ENCODE results near the gene PLCXD1. TPM values are rescaled to one million over a fixed set of nuclear protein-coding genes. Genes with fewer than 3 reads are reported as not detected.

PLCXD1 gene
- total and polyA plus RNA-seq, 9 of the 15 experiments (the other 6 are each of a cell fraction or from before 2014, with no cell fraction given) = 6.0 to 60.2 (median 39.5) TPM

DNA sequence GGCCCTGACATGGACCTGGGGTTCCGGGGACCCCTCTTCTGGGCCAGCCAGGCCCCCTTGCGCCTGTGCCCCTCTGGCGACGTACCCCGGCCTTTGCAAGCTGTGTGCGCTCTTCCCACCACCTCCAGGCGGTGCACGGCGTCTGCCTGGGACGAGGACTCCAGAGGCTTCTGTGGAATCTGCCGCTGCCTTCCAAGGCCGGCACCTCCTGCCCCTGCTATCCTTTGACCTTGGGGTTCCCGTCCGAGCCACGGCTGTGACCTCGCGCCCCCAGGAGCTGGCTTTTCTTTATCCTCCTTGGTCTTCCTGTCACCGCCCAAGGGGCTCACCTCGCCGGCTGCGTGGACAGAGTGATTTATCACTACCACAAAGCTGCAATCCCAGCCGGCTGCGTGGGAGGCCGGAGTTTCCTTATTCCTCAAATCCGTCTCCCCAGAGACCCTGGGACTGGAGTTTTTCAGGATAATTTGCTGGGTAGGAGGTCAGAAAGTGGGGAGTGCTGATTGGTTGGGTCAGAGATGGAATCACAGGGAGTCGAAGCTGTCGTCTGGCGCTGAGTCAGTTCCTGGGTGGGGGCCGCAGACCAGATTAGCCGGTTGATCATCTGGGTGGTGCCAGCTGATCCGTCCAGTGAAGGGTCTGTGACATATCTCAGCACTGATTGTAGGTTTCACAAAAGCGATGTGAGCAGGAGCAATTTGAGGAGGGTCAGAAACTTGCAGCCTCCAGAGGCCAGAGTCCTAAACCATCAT lies 19.8 kb upstream of the PLCXD1 start (continued):
- no peak for TF ChIP-seq RBFOX2 (IDR thresholded peaks at IDR 0.05; ENCODE audit: low read depth, low read length)
- no peak for TF ChIP-seq SRSF3 (IDR thresholded peaks at IDR 0.05; ENCODE audit: insufficient read depth, low read length)
- no peak for TF ChIP-seq SETDB1 (IDR thresholded peaks at IDR 0.05; ENCODE audit: low read length)
- no peak for TF ChIP-seq HLTF (IDR thresholded peaks at IDR 0.05)
- peak; percentile 79 to 81 for TF ChIP-seq KDM1A (IDR thresholded peaks at IDR 0.05)
- TF ChIP-seq ESRRA (IDR thresholded peaks at IDR 0.05; ENCODE audit: borderline replicate concordance, low read depth) = peak; percentile 69
- no peak for TF ChIP-seq ARID2 (IDR thresholded peaks at IDR 0.05)
- TF ChIP-seq CCAR2 (IDR thresholded peaks at IDR 0.05; ENCODE audit: low read depth, low read length) = no peak
- peak; percentile 22; the same call in 1 of the 2 replicates for TF ChIP-seq CBFA2T2 (conservative IDR thresholded peaks at IDR 0.05)
- no peak for TF ChIP-seq NR2C1 (IDR thresholded peaks at IDR 0.05)
- TF ChIP-seq NR2C1 (tag; IDR thresholded peaks at IDR 0.05) = peak; percentile 53

DNA sequence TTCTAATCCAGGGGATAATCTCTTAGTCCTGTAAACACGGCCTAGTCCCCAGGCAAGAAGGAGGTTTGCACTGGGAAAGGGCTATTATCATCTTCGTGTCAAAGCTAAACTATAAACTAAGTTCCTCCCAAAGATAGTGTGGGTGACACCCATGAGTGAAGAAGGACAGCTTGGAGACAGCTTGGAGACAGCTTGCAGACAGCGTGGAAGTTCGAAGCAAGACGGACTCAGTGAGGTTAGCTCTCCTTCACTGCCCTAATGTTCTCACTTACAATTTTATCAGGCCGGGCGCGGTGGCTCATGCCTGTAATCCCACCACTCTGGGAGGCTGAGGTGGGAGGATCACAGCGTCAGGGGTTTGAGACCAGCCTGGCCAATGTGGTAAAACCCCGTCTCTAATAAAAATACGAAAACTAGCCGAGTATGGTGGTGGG lies 19.2 kb upstream of the PLCXD1 start:
- no peak overlapping the region for H3K4me3 ChIP-seq
- TF ChIP-seq, protein P1, sequence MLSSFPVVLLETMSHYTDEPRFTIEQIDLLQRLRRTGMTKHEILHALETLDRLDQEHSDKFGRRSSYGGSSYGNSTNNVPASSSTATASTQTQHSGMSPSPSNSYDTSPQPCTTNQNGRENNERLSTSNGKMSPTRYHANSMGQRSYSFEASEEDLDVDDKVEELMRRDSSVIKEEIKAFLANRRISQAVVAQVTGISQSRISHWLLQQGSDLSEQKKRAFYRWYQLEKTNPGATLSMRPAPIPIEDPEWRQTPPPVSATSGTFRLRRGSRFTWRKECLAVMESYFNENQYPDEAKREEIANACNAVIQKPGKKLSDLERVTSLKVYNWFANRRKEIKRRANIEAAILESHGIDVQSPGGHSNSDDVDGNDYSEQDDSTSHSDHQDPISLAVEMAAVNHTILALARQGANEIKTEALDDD (IDR thresholded peaks at IDR 0.05) = peak; percentile 63; the same call in 1 of the 2 replicates
- TF ChIP-seq KLF13 (tag; IDR thresholded peaks at IDR 0.05; ENCODE audit: borderline replicate concordance, low read depth) = no peak
- no peak for FAIRE-seq

More for the DNA sequence above, 19.2 kb upstream of the PLCXD1 start:
- H3K4me2 ChIP-seq (ENCODE audit: insufficient read depth, low read length) = no peak overlapping the region
- in situ Hi-C loops (cut with MboI) (no loop called here), intact Hi-C loops (cut with micrococcal nuclease) (no loop called here)
- ChIA-PET CTCF (ENCODE audit: low intra/inter-chr PET ratio) (no interaction called here), POLR2A (no interaction called here)
- H3K27ac ChIP-seq (ENCODE audit: extremely low read depth, low read depth, low read length) = no peak overlapping the region
- 28% methylated on average over 9 of the region's 12 CpGs for WGBS (ENCODE audit: insufficient coverage, low coverage, missing lambda C conversion rate)
- no peaks in the 10 kb centered on the region; a peak in 1 of 5 replicates for H3K27me3 ChIP-seq (ENCODE audit: control insufficient read depth in 2 of 2, insufficient read depth in 2 of 2, low read length in 2 of 2)
- H4K20me1 ChIP-seq (replicated peaks; ENCODE audit: control insufficient read depth, insufficient read depth, low read length) = 0 out of 2 replicates have a peak, but pooled peaks cover 5% of the 10 kb centered on the region
- no TSS peak for BruUV-seq (replicated peaks)
- DNase-seq (ENCODE audit: extremely low read depth in 1 of 4, low spot score in 3 of 4) = peak in 1 of 4 experiments; percentile 3
- H3K36me3 ChIP-seq (ENCODE audit: control insufficient read depth, insufficient read depth, low read length) = no peaks in the 10 kb centered on the region
- 0 out of 4 replicates have a peak overlapping the region, but pooled peaks of 1 of the 2 experiments have one; percentile 22 for H3K9ac ChIP-seq (ENCODE audit: insufficient read depth in 1 of 2, low read depth in 2 of 2, low read length in 2 of 2)
- ATAC-seq = peak; percentile 42
- peaks cover 9 to 20% of the 10 kb centered on the region in 2 experiments for H3K4me1 ChIP-seq (replicated peaks in 1 of 2; ENCODE audit: control insufficient read depth in 2 of 2, insufficient read depth in 2 of 2, low read length in 2 of 2)
- H2AFZ ChIP-seq (ENCODE audit: low read depth, low read length) = no peak overlapping the region
- no peaks in the 10 kb centered on the region for H3K9me3 ChIP-seq (replicated peaks; ENCODE audit: control insufficient read depth, insufficient read depth, low read depth, low read length)
- H3K9me1 ChIP-seq (ENCODE audit: control insufficient read depth, insufficient read depth, low read length) = no peaks in the 10 kb centered on the region
- no peaks in the 10 kb centered on the region for H3K79me2 ChIP-seq (ENCODE audit: control insufficient read depth, insufficient read depth, low read length)
